Osteocyte (in vitro differentiated cells): ENCODE measurements around the gene SBK1. TPM values are rescaled to one million over a fixed set of nuclear protein-coding genes. Genes with fewer than 3 reads are reported as not detected.
A peak's percentile ranks its signal among the peaks of the same experiment; 100 is the strongest.

Experiments used
- DNase-seq: peaks from one replicate; pipeline ENCODE4 v3.0.0; 2021; ENCODE audit warnings: mixed read lengths; ENCODE audit not compliant: unreplicated experiment; ENCODE audit errors: extremely low spot score
- H3K27ac Mint-ChIP-seq: one replicate; pipeline ENCODE4 v1.8.0; 2021; ENCODE audit warnings: mild to moderate bottlenecking, mixed read lengths; ENCODE audit not compliant: unreplicated experiment
- H3K27me3 Mint-ChIP-seq: one replicate; pipeline ENCODE4 v1.8.0; 2021; ENCODE audit warnings: mixed read lengths; ENCODE audit not compliant: unreplicated experiment
- H3K36me3 Mint-ChIP-seq: one replicate; pipeline ENCODE4 v1.8.0; 2021; ENCODE audit warnings: mixed read lengths; ENCODE audit not compliant: unreplicated experiment
- H3K4me1 Mint-ChIP-seq: one replicate; pipeline ENCODE4 v1.8.0; 2021; ENCODE audit warnings: mixed read lengths; ENCODE audit not compliant: unreplicated experiment
- H3K4me3 Mint-ChIP-seq: one replicate; pipeline ENCODE4 v1.8.0; 2021; ENCODE audit warnings: mild to moderate bottlenecking, moderate library complexity, mixed read lengths; ENCODE audit not compliant: unreplicated experiment
- H3K9me3 Mint-ChIP-seq: one replicate; pipeline ENCODE4 v1.8.0; 2021; ENCODE audit warnings: mixed read lengths; ENCODE audit not compliant: unreplicated experiment
- CTCF ChIP-seq: fragments of 200-600 bp; sonication (generic); IDR thresholded peaks from 2 replicates; pipeline ENCODE4 v1.5.0; 2021; ENCODE audit warnings: antibody characterized with exemption, mild to moderate bottlenecking, moderate library complexity
- total RNA-seq: library from RNA; stranded (reverse); gene quantifications from 2 replicates; pipeline ENCODE4 v1.2.1, GENCODE V29; 2021

The SBK1 gene
- total RNA-seq, 1 donor from 2014 or later: 5.0 TPM

- TF ChIP-seq CTCF: no peak
- peak overlapping the region; percentile 76 for H3K4me3 Mint-ChIP-seq
Measured at GRCh38 chr16:28292731-28293600, 641 bp downstream of the SBK1 start.

GRCh38 chr16:28293601-28293960 is 1.3 kb downstream of the SBK1 start:
- no peak for TF ChIP-seq CTCF
- Mint-ChIP-seq H3K27ac (no peak overlapping the region), H3K4me3 (peak overlapping the region; percentile 56), H3K27me3 (peaks cover 14% of the 10 kb centered on the region), H3K36me3 (no peaks in the 10 kb centered on the region), H3K9me3 (no peaks in the 10 kb centered on the region), H3K4me1 (peaks cover 9% of the 10 kb centered on the region)
- no peak for DNase-seq

More at GRCh38 chr16:28292731-28293600, 641 bp downstream of the SBK1 start:
- Mint-ChIP-seq H3K36me3 (no peaks in the 10 kb centered on the region), H3K4me1 (peaks cover 9% of the 10 kb centered on the region), H3K9me3 (no peaks in the 10 kb centered on the region), H3K27me3 (peaks cover 16% of the 10 kb centered on the region), H3K27ac (no peak overlapping the region)
- no peak for DNase-seq

GRCh38 chr16:28294201-28294600 is 1.9 kb downstream of the SBK1 start:
- Mint-ChIP-seq H3K27me3 (peaks cover 11% of the 10 kb centered on the region), H3K4me1 (peaks cover 9% of the 10 kb centered on the region), H3K9me3 (no peaks in the 10 kb centered on the region), H3K27ac (no peak overlapping the region), H3K4me3 (no peak overlapping the region), H3K36me3 (no peaks in the 10 kb centered on the region)
- DNase-seq: no peak
- TF ChIP-seq CTCF: no peak

- TF ChIP-seq CTCF: no peak
- no peaks in the 10 kb centered on the region for H3K9me3 Mint-ChIP-seq
- H3K27ac Mint-ChIP-seq: no peak overlapping the region
- H3K27me3 Mint-ChIP-seq: peaks cover 11% of the 10 kb centered on the region
- no peak overlapping the region for H3K4me3 Mint-ChIP-seq
- H3K36me3 Mint-ChIP-seq: no peaks in the 10 kb centered on the region
- H3K4me1 Mint-ChIP-seq: peaks cover 9% of the 10 kb centered on the region
- DNase-seq: no peak
Measured at GRCh38 chr16:28295276-28295675, 3.0 kb downstream of the SBK1 start.

GRCh38 chr16:28297308-28297707 is 5.0 kb downstream of the SBK1 start:
- Mint-ChIP-seq H3K27me3 (peaks cover 11% of the 10 kb centered on the region), H3K9me3 (no peaks in the 10 kb centered on the region), H3K4me3 (no peak overlapping the region), H3K36me3 (no peaks in the 10 kb centered on the region), H3K4me1 (peaks cover 3% of the 10 kb centered on the region), H3K27ac (no peak overlapping the region)
- no peak for DNase-seq
- no peak for TF ChIP-seq CTCF
